Smooth muscle cell (in vitro differentiated cells): ENCODE measurements around the gene STAT6. TPM values are rescaled to one million over a fixed set of nuclear protein-coding genes. Genes with fewer than 3 reads are reported as not detected.

ENCODE experiments used
- DNase-seq: peaks from one replicate; lab custom pipeline; 2025; ENCODE audit not compliant: unreplicated experiment; lab: John Stamatoyannopoulos, UW
- H2AFZ ChIP-seq: fragments of 200-600 bp; sonication (generic); 2 replicates; pipeline ENCODE4 v1.6.0; 2016; ENCODE audit warnings: antibody characterized with exemption, low read depth, mild to moderate bottlenecking
- H3F3A ChIP-seq: fragments of 200-600 bp; sonication (generic); 2 replicates; pipeline ENCODE4 v1.6.0; 2017; ENCODE audit warnings: antibody characterized with exemption, low read depth
- H3K27ac ChIP-seq: fragments of 200-600 bp; sonication (generic); 2 replicates; pipeline ENCODE4 v1.5.1; 2016; ENCODE audit warnings: low read depth, mild to moderate bottlenecking
- H3K27me3 ChIP-seq: fragments of 200-600 bp; sonication (generic); 2 replicates; pipeline ENCODE4 v1.6.1; 2016; ENCODE audit warnings: low read depth, mild to moderate bottlenecking
- H3K36me3 ChIP-seq: fragments of 200-600 bp; sonication (generic); 2 replicates; pipeline ENCODE4 v1.5.1; 2016; ENCODE audit warnings: low read depth
- H3K4me1 ChIP-seq: fragments of 200-600 bp; sonication (generic); 2 replicates; pipeline ENCODE4 v1.5.1; 2016; ENCODE audit warnings: low read depth
- H3K4me2 ChIP-seq: fragments of 200-600 bp; sonication (generic); 2 replicates; pipeline ENCODE4 v1.6.0; 2016; ENCODE audit warnings: mild to moderate bottlenecking
- H3K4me3 ChIP-seq: fragments of 200-600 bp; sonication (generic); 2 replicates; pipeline ENCODE4 v1.5.1; 2016; ENCODE audit warnings: mild to moderate bottlenecking
- H3K79me2 ChIP-seq: fragments of 200-600 bp; sonication (generic); 2 replicates; pipeline ENCODE4 v1.6.0; 2016; ENCODE audit warnings: low read depth, mild to moderate bottlenecking
- H3K9ac ChIP-seq: fragments of 200-600 bp; sonication (generic); 2 replicates; pipeline ENCODE4 v1.6.0; 2016; ENCODE audit warnings: low read depth
- H3K9me3 ChIP-seq: fragments of 200-600 bp; sonication (generic); replicated peaks from 2 replicates; pipeline ENCODE4 v1.5.1; 2016; ENCODE audit warnings: low read depth
- H4K20me1 ChIP-seq: fragments of 200-600 bp; sonication (generic); 2 replicates; pipeline ENCODE4 v1.6.0; 2016; ENCODE audit warnings: low read depth
- WGBS: methylation state at CpG from one replicate; pipeline ENCODE4 v1.1.7; 2016; ENCODE audit warnings: low lambda C conversion rate; 5-methylcytosine and 5-hydroxymethylcytosine counted together
- polyA plus RNA-seq: library from polyadenylated mRNA; unstranded; fragments of >200 nt; fragmentation: Nextera tagmentation; extraction: Ambion mirVana; gene quantifications from 2 replicates; pipeline ENCODE4 v1.2.1, GENCODE V29; 2016
- total RNA-seq: library from RNA; depleted of rRNA; stranded (reverse); fragments of >200 nt; gene quantifications from 2 replicates; pipeline ENCODE4 v1.2.3, GENCODE V29; 2014
- TF ChIP-seq, protein P1 (sequence below): fragments of 200-600 bp; sonication (generic); IDR thresholded peaks from 2 replicates; pipeline ENCODE4 v1.5.1; 2017; ENCODE audit warnings: borderline replicate concordance, mild to moderate bottlenecking, antibody characterized with exemption; ENCODE audit not compliant: insufficient read depth, poor library complexity, severe bottlenecking

The STAT6 gene
- total and polyA plus RNA-seq, 2 experiments from 2014 or later = 38.7 to 39.1 TPM

DNA sequence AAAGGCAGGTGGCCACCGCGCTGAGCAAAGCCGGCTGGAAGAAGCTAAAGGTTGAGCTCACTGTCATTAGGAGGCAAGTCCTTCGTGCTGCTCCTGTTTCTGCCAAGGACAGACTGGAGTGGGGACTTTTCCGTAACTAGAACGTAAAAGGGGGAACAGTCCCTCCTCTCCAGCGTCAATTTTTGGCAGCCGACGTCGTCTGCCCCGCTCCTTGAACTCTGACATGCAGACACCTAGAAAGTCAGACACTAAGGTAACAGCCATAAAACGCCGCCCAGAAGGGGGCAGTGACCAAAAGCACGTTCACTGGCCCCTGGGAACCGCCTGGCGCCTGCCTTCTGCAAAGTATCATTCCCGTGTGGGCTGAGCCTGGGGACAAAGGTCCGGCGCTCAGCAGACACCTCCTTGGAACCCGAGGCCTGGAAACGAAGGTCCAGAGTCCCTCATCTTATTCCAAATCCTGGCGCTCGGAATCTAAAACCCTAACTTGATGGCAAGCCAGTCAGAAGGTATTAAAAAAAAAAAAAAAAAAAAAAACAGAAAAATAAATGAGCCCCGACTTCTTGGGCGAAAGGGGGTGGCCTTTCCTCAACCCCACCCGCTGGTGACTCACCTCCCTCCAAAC, 16.1 kb upstream of the STAT6 start:
- peaks cover 27% of the 10 kb centered on the region for H3K4me1 ChIP-seq
- DNase-seq = peak; percentile 39
- H2AFZ ChIP-seq = peak overlapping the region; percentile 96
- peaks cover 7% of the 10 kb centered on the region for H3F3A ChIP-seq
- peak overlapping the region; percentile 97 for H3K4me3 ChIP-seq
- peak overlapping the region; percentile 91 for H3K9ac ChIP-seq
- no peaks in the 10 kb centered on the region for H3K9me3 ChIP-seq
- H3K27me3 ChIP-seq = no peaks in the 10 kb centered on the region
- H3K4me2 ChIP-seq = peak overlapping the region; percentile 100
- TF ChIP-seq, protein P1, sequence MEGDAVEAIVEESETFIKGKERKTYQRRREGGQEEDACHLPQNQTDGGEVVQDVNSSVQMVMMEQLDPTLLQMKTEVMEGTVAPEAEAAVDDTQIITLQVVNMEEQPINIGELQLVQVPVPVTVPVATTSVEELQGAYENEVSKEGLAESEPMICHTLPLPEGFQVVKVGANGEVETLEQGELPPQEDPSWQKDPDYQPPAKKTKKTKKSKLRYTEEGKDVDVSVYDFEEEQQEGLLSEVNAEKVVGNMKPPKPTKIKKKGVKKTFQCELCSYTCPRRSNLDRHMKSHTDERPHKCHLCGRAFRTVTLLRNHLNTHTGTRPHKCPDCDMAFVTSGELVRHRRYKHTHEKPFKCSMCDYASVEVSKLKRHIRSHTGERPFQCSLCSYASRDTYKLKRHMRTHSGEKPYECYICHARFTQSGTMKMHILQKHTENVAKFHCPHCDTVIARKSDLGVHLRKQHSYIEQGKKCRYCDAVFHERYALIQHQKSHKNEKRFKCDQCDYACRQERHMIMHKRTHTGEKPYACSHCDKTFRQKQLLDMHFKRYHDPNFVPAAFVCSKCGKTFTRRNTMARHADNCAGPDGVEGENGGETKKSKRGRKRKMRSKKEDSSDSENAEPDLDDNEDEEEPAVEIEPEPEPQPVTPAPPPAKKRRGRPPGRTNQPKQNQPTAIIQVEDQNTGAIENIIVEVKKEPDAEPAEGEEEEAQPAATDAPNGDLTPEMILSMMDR = peak; percentile 4
- WGBS = 6% methylated on average over 26 of the region's 26 CpGs
- H3K27ac ChIP-seq = peak overlapping the region; percentile 92
- no peaks in the 10 kb centered on the region for H3K36me3 ChIP-seq
- peaks cover 30% of the 10 kb centered on the region for H4K20me1 ChIP-seq
- peaks cover 39% of the 10 kb centered on the region for H3K79me2 ChIP-seq

DNA sequence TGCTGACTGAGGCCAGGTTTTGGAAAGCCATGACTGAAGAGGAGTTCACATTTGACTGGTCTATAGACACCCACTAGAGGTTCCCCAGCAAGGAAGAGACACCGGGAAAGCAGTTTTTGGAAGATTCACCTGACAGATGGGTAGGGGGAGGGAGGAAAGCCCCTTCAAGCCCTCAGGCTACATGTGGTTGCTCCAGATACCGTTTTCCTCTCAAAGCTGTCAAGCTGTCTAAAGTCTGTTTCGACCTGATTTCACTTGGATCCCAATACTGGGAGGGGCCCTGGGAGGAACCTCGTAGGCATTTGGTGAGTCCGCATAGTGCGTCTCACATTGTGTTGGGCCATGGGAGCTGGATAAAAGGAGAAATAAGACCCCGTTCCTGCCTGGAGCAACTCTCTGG, 15.4 kb upstream of the STAT6 start:
- Histone ChIP-seq H3K4me3 (peak overlapping the region; percentile 97), H3F3A (peaks cover 7% of the 10 kb centered on the region), H3K4me1 (peaks cover 20% of the 10 kb centered on the region), H3K27me3 (no peaks in the 10 kb centered on the region), H3K79me2 (peaks cover 33% of the 10 kb centered on the region), H3K27ac (peak overlapping the region; percentile 92), H2AFZ (no peak overlapping the region), H3K9ac (no peak overlapping the region), H3K4me2 (peak overlapping the region; percentile 100), H3K9me3 (no peaks in the 10 kb centered on the region), H4K20me1 (peaks cover 23% of the 10 kb centered on the region), H3K36me3 (no peaks in the 10 kb centered on the region)
- WGBS = 62% methylated on average over 7 of the region's 7 CpGs
- TF ChIP-seq, protein P1 = no peak
- no peak for DNase-seq

DNA sequence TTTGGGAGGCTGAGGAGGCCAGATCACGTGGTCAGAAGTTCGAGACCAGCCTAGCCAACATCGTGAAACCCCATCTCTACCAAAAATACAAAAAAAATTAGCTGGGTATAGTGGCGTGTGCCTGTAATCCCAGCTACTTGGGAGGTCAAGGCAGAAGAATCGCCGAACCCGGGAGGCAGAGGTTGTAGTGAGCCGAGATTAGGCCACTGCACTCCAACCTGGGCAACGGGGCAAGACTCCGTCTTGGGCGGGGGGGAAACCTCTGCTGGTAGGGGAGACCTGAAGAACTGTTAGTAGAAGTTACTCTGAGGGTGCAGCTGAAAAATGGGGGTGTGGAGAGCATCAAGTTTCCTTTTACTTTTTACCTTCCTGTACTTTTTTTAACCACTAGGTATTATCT, 14.9 kb upstream of the STAT6 start:
- WGBS = 94% methylated on average over 11 of the region's 11 CpGs
- no peak overlapping the region for H3K27ac ChIP-seq

More for the DNA sequence above, 14.9 kb upstream of the STAT6 start:
- Histone ChIP-seq H3F3A (peaks cover 7% of the 10 kb centered on the region), H2AFZ (no peak overlapping the region), H3K27me3 (no peaks in the 10 kb centered on the region), H3K4me3 (no peak overlapping the region), H3K4me2 (no peak overlapping the region), H3K36me3 (no peaks in the 10 kb centered on the region), H3K9me3 (no peaks in the 10 kb centered on the region), H4K20me1 (peaks cover 18% of the 10 kb centered on the region), H3K79me2 (peaks cover 28% of the 10 kb centered on the region), H3K9ac (no peak overlapping the region), H3K4me1 (peaks cover 16% of the 10 kb centered on the region)
- no peak for DNase-seq
- TF ChIP-seq, protein P1 = no peak
